Measurements from ENCODE around the gene OSBPL10.

Gene OSBPL10

GRCh38 chr3:31713816-31714215 is 267.2 kb downstream of the OSBPL10 start:
- no peak overlapping the region for H3K4me3 Mint-ChIP-seq
- H3K27me3 Mint-ChIP-seq, result peaks cover 3% of the 10 kb centered on the region
- no peaks in the 10 kb centered on the region for H3K36me3 Mint-ChIP-seq
- H3K9me3 Mint-ChIP-seq, result no peaks in the 10 kb centered on the region
- no peak overlapping the region for H3K27ac Mint-ChIP-seq
- no peaks in the 10 kb centered on the region for H3K4me1 Mint-ChIP-seq

GRCh38 chr3:31710123-31710803 is 270.8 kb downstream of the OSBPL10 start:
- H3K36me3 Mint-ChIP-seq, result no peaks in the 10 kb centered on the region
- H3K4me1 Mint-ChIP-seq, result peaks cover under 1% of the 10 kb centered on the region
- peaks cover 3% of the 10 kb centered on the region for H3K27me3 Mint-ChIP-seq
- H3K27ac Mint-ChIP-seq, result no peak overlapping the region
- H3K9me3 Mint-ChIP-seq, result no peaks in the 10 kb centered on the region
- H3K4me3 Mint-ChIP-seq, result no peak overlapping the region

- no peaks in the 10 kb centered on the region for H3K36me3 Mint-ChIP-seq
- peaks cover 3% of the 10 kb centered on the region for H3K27me3 Mint-ChIP-seq
- H3K4me3 Mint-ChIP-seq, result no peak overlapping the region
- H3K9me3 Mint-ChIP-seq, result no peaks in the 10 kb centered on the region
- H3K4me1 Mint-ChIP-seq, result peaks cover 8% of the 10 kb centered on the region
- no peak overlapping the region for H3K27ac Mint-ChIP-seq
Observed at GRCh38 chr3:31709526-31709925, 271.5 kb downstream of the OSBPL10 start.

GRCh38 chr3:31709005-31709404 is 272.1 kb downstream of the OSBPL10 start:
- no peak overlapping the region for H3K4me3 Mint-ChIP-seq
- no peak overlapping the region for H3K27ac Mint-ChIP-seq
- H3K9me3 Mint-ChIP-seq, result no peaks in the 10 kb centered on the region
- no peaks in the 10 kb centered on the region for H3K36me3 Mint-ChIP-seq
- peaks cover 8% of the 10 kb centered on the region for H3K4me1 Mint-ChIP-seq
- H3K27me3 Mint-ChIP-seq, result peaks cover 3% of the 10 kb centered on the region

GRCh38 chr3:31707286-31707685 is 273.8 kb downstream of the OSBPL10 start:
- H3K27ac Mint-ChIP-seq, result no peak overlapping the region
- no peak overlapping the region for H3K4me3 Mint-ChIP-seq
- H3K36me3 Mint-ChIP-seq, result no peaks in the 10 kb centered on the region
- H3K4me1 Mint-ChIP-seq, result peaks cover 8% of the 10 kb centered on the region
- no peaks in the 10 kb centered on the region for H3K9me3 Mint-ChIP-seq
- peaks cover 2% of the 10 kb centered on the region for H3K27me3 Mint-ChIP-seq

GRCh38 chr3:31705736-31706135 is 275.3 kb downstream of the OSBPL10 start:
- Mint-ChIP-seq H3K4me1 (peaks cover 8% of the 10 kb centered on the region), H3K4me3 (no peak overlapping the region), H3K36me3 (no peaks in the 10 kb centered on the region), H3K27ac (no peak overlapping the region), H3K27me3 (peaks cover 2% of the 10 kb centered on the region), H3K9me3 (no peaks in the 10 kb centered on the region)

GRCh38 chr3:31704591-31705179 is 276.4 kb downstream of the OSBPL10 start:
- no peaks in the 10 kb centered on the region for H3K36me3 Mint-ChIP-seq
- no peaks in the 10 kb centered on the region for H3K9me3 Mint-ChIP-seq
- H3K4me1 Mint-ChIP-seq, result peaks cover 8% of the 10 kb centered on the region
- H3K27ac Mint-ChIP-seq, result no peak overlapping the region
- H3K4me3 Mint-ChIP-seq, result no peak overlapping the region
- peaks cover 2% of the 10 kb centered on the region for H3K27me3 Mint-ChIP-seq

GRCh38 chr3:31704156-31704555 is 276.9 kb downstream of the OSBPL10 start:
- no peaks in the 10 kb centered on the region for H3K36me3 Mint-ChIP-seq
- no peak overlapping the region for H3K4me3 Mint-ChIP-seq
- no peak overlapping the region for H3K27ac Mint-ChIP-seq

GRCh38 chr3:31701286-31701685 is 279.8 kb downstream of the OSBPL10 start:
- Mint-ChIP-seq H3K4me3 (no peak overlapping the region), H3K9me3 (no peaks in the 10 kb centered on the region), H3K36me3 (no peaks in the 10 kb centered on the region), H3K27me3 (peaks cover 2% of the 10 kb centered on the region), H3K4me1 (peaks cover 8% of the 10 kb centered on the region), H3K27ac (no peak overlapping the region)

More at GRCh38 chr3:31704156-31704555, 276.9 kb downstream of the OSBPL10 start:
- Mint-ChIP-seq H3K27me3 (peaks cover 2% of the 10 kb centered on the region), H3K9me3 (no peaks in the 10 kb centered on the region), H3K4me1 (peaks cover 8% of the 10 kb centered on the region)

- Mint-ChIP-seq H3K27me3 (peaks cover 2% of the 10 kb centered on the region), H3K36me3 (no peaks in the 10 kb centered on the region), H3K4me1 (no peaks in the 10 kb centered on the region), H3K27ac (no peak overlapping the region), H3K9me3 (no peaks in the 10 kb centered on the region), H3K4me3 (no peak overlapping the region)
Observed at GRCh38 chr3:31699309-31699953, 281.6 kb downstream of the OSBPL10 start.

- Mint-ChIP-seq H3K4me1 (no peaks in the 10 kb centered on the region), H3K36me3 (no peaks in the 10 kb centered on the region), H3K4me3 (no peak overlapping the region), H3K27me3 (no peaks in the 10 kb centered on the region), H3K9me3 (no peaks in the 10 kb centered on the region), H3K27ac (no peak overlapping the region)
Observed at GRCh38 chr3:31696815-31697548, 284.1 kb downstream of the OSBPL10 start.

GRCh38 chr3:31696009-31696297 is 285.1 kb downstream of the OSBPL10 start:
- no peaks in the 10 kb centered on the region for H3K36me3 Mint-ChIP-seq
- no peaks in the 10 kb centered on the region for H3K4me1 Mint-ChIP-seq
- H3K9me3 Mint-ChIP-seq, result no peaks in the 10 kb centered on the region
- H3K4me3 Mint-ChIP-seq, result no peak overlapping the region
- H3K27ac Mint-ChIP-seq, result no peak overlapping the region
- no peaks in the 10 kb centered on the region for H3K27me3 Mint-ChIP-seq

- no peak overlapping the region for H3K27ac Mint-ChIP-seq
- H3K9me3 Mint-ChIP-seq, result no peaks in the 10 kb centered on the region
Observed at GRCh38 chr3:31695280-31696008, 285.6 kb downstream of the OSBPL10 start.

GRCh38 chr3:31693346-31693745 is 287.7 kb downstream of the OSBPL10 start:
- Mint-ChIP-seq H3K4me1 (peaks cover 2% of the 10 kb centered on the region), H3K9me3 (peaks cover 6% of the 10 kb centered on the region), H3K36me3 (peaks cover 3% of the 10 kb centered on the region), H3K27ac (no peak overlapping the region), H3K4me3 (no peak overlapping the region), H3K27me3 (no peaks in the 10 kb centered on the region)

More at GRCh38 chr3:31695280-31696008, 285.6 kb downstream of the OSBPL10 start:
- H3K27me3 Mint-ChIP-seq, result no peaks in the 10 kb centered on the region
- peaks cover 2% of the 10 kb centered on the region for H3K36me3 Mint-ChIP-seq
- H3K4me3 Mint-ChIP-seq, result no peak overlapping the region
- H3K4me1 Mint-ChIP-seq, result no peaks in the 10 kb centered on the region

- Mint-ChIP-seq H3K27me3 (no peaks in the 10 kb centered on the region), H3K36me3 (peaks cover 3% of the 10 kb centered on the region), H3K4me3 (no peak overlapping the region), H3K9me3 (peaks cover 6% of the 10 kb centered on the region), H3K4me1 (peaks cover 5% of the 10 kb centered on the region), H3K27ac (no peak overlapping the region)
Observed at GRCh38 chr3:31692751-31693150, 288.3 kb downstream of the OSBPL10 start.
